ENCODE measurements around the gene CCDC110. TPM values are rescaled to one million over a fixed set of nuclear protein-coding genes. Genes with fewer than 3 reads are reported as not detected.

Gene CCDC110
- total RNA-seq, 1 experiment from 2014 or later = 4.3 TPM

DNA sequence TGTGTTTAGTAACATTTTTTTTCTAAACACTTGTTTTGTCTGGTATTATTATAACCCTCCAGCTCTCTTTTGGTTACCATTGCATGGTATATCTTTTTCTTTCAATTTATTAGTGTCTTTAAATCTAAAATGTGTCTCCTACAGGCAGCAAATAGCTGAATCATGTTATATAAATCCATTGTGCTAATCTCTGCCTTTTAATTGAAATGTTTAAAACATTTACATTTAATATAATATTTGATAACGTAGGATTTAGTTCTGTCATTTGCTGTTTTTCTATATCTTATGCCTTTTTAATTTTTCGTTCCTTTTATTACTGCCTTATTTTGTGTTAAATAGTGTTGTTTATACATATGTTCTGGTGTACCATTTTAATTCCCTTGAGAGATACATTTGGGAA lies 17.1 kb upstream of the CCDC110 start:
- no peak overlapping the region for H3K27ac ChIP-seq
- ChIA-PET CTCF (no interaction called here), POLR2A (ENCODE audit: unreplicated experiment) (no interaction called here)
- H4K20me1 ChIP-seq (ENCODE audit: insufficient read depth) = no peaks in the 10 kb centered on the region
- no peak overlapping the region for H3K4me3 ChIP-seq
- no peaks in the 10 kb centered on the region for H3K9me2 ChIP-seq (ENCODE audit: insufficient read depth)
- no peak overlapping the region for H3K4me2 ChIP-seq
- intact Hi-C loops (cut with micrococcal nuclease; ENCODE audit: unreplicated experiment) = no loop called here
- no peaks in the 10 kb centered on the region for H3F3A ChIP-seq (ENCODE audit: insufficient read depth, low read depth)
- H3K9me3 ChIP-seq (ENCODE audit: insufficient read depth, low read depth) = peaks cover 5% of the 10 kb centered on the region; the same call in 1 of the 2 replicates
- H3K79me2 ChIP-seq (ENCODE audit: low read depth) = no peaks in the 10 kb centered on the region
- no peak for TF ChIP-seq EZH2 (IDR thresholded peaks at IDR 0.05; ENCODE audit: low read depth)
- no peak for TF ChIP-seq CTCF (conservative IDR thresholded peaks at IDR 0.05)
- no peaks in the 10 kb centered on the region for H3K27me3 ChIP-seq (ENCODE audit: insufficient read depth, low read depth)
- no peak for DNase-seq
- BruUV-seq (replicated peaks) = no TSS peak
- no peaks in the 10 kb centered on the region for H3K36me3 ChIP-seq (ENCODE audit: low read depth)
- no peak overlapping the region for H2AFZ ChIP-seq
- H3K4me1 ChIP-seq (replicated peaks; ENCODE audit: insufficient read depth) = no peaks in the 10 kb centered on the region

DNA sequence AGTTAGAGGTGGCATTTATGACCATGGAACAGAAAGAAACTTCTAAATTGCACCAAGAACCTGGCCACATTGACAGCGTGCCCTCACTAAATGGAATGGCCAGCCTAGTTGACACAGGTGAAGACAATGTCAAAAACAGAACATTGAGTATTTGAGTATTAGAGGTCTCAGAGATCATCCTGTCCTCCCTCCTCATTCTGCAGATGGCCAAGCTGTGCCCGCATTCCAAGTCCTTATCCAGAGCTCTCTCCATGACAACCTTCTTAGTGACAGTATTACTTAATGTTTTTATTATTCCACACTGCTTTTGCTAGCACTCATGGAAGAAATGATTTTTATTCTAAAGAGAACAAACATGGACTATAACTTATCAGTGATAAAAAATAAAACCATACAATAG lies 9.9 kb upstream of the CCDC110 start:
- intact Hi-C loops (cut with micrococcal nuclease; ENCODE audit: unreplicated experiment) = no loop called here
- CTCF ChIA-PET = no interaction called here

GRCh38 chr4:185480016-185480732 lies 8.6 kb upstream of the CCDC110 start:
- DNase-seq = no peak
- ChIA-PET CTCF (no interaction called here), POLR2A (ENCODE audit: unreplicated experiment) (no interaction called here)
- Histone ChIP-seq H3K9me3 (ENCODE audit: insufficient read depth, low read depth) (no peaks in the 10 kb centered on the region), H3K4me1 (replicated peaks; ENCODE audit: insufficient read depth) (no peaks in the 10 kb centered on the region), H3F3A (ENCODE audit: insufficient read depth, low read depth) (no peaks in the 10 kb centered on the region), H3K4me2 (no peak overlapping the region), H4K20me1 (ENCODE audit: insufficient read depth) (no peaks in the 10 kb centered on the region), H3K79me2 (ENCODE audit: low read depth) (no peaks in the 10 kb centered on the region), H3K27ac (no peak overlapping the region), H3K9me2 (ENCODE audit: insufficient read depth) (no peaks in the 10 kb centered on the region), H3K36me3 (ENCODE audit: low read depth) (no peaks in the 10 kb centered on the region), H2AFZ (no peak overlapping the region), H3K4me3 (no peak overlapping the region), H3K27me3 (ENCODE audit: insufficient read depth, low read depth) (no peaks in the 10 kb centered on the region)
- TF ChIP-seq EZH2 (IDR thresholded peaks at IDR 0.05; ENCODE audit: low read depth) = no peak
- TF ChIP-seq CTCF (conservative IDR thresholded peaks at IDR 0.05) = no peak
- intact Hi-C loops (cut with micrococcal nuclease; ENCODE audit: unreplicated experiment) = no loop called here
- BruUV-seq (replicated peaks) = no TSS peak

More for the DNA sequence above, 9.9 kb upstream of the CCDC110 start:
- no peaks in the 10 kb centered on the region for H3K79me2 ChIP-seq (ENCODE audit: low read depth)
- TF ChIP-seq CTCF (conservative IDR thresholded peaks at IDR 0.05) (no peak), EZH2 (IDR thresholded peaks at IDR 0.05; ENCODE audit: low read depth) (no peak)
- H2AFZ ChIP-seq = no peak overlapping the region
- H3K27ac ChIP-seq = no peak overlapping the region
- no peaks in the 10 kb centered on the region for H3K9me3 ChIP-seq (ENCODE audit: insufficient read depth, low read depth)
- H3K4me3 ChIP-seq = no peak overlapping the region
- no peaks in the 10 kb centered on the region for H3K4me1 ChIP-seq (replicated peaks; ENCODE audit: insufficient read depth)
- BruUV-seq (replicated peaks) = no TSS peak
- no peaks in the 10 kb centered on the region for H3K36me3 ChIP-seq (ENCODE audit: low read depth)
- no peaks in the 10 kb centered on the region for H3K9me2 ChIP-seq (ENCODE audit: insufficient read depth)
- H3K27me3 ChIP-seq (ENCODE audit: insufficient read depth, low read depth) = no peaks in the 10 kb centered on the region
- no peak for DNase-seq
- POLR2A ChIA-PET (ENCODE audit: unreplicated experiment) = no interaction called here
- H3F3A ChIP-seq (ENCODE audit: insufficient read depth, low read depth) = no peaks in the 10 kb centered on the region
- H4K20me1 ChIP-seq (ENCODE audit: insufficient read depth) = no peaks in the 10 kb centered on the region
- H3K4me2 ChIP-seq = no peak overlapping the region

Data from PC-9 (cell line).